Measurements from ENCODE around the gene CHST9.

- TF ChIP-seq CTCF (IDR thresholded peaks at IDR 0.05; ENCODE audit: poor library complexity) (no peak), EZH2 (IDR thresholded peaks at IDR 0.05; ENCODE audit: borderline replicate concordance) (no peak)
These were observed 258.9 kb downstream of the CHST9 start for GRCh38 chr18:26926066-26926675.

Measured in hepatocyte (in vitro differentiated cells).